HepG2 (cell line): Measurements from ENCODE around the gene RPL18. TPM values are rescaled to one million over a fixed set of nuclear protein-coding genes. Genes with fewer than 3 reads are reported as not detected.

Experiments
- ATAC-seq: fragments of 200-7000 bp; cut with Tn5 transposase; 3 replicates; pipeline ENCODE4 v1.9.1; 2020; ENCODE audit warnings: mild to moderate bottlenecking, moderate library complexity
- BruUV-seq: library from RNA; stranded (reverse); fragments of 400-500 nt; replicated peaks from 2 replicates; lab custom pipeline; 2021; lab: Mats Ljungman, UMichigan
- CTCF ChIA-PET: fragments of 300-600 bp; formaldehyde crosslinking; extraction: SDS; loops from one replicate; lab custom pipeline; 2021; ENCODE audit warnings: low total read pairs, inconsistent platforms, low intra/inter-chr PET ratio; lab: Yijun Ruan, JAX
- POLR2A ChIA-PET: fragments of 350-600 bp; sonication (Branson Sonifier 250); formaldehyde crosslinking; loops from one replicate; lab custom pipeline; 2020; ENCODE audit warnings: antibody characterized with exemption, inconsistent platforms; lab: Yijun Ruan, JAX
- DNase-seq: peaks from one replicate; pipeline ENCODE4 v3.0.0-alpha.2; 2015; ENCODE audit warnings: low spot score
- FAIRE-seq: peaks from 3 replicates; lab custom pipeline; 2011; peaks lifted over from hg19 to GRCh38; lab: Jason Lieb, UNC
- H2AFZ ChIP-seq: one replicate; pipeline ENCODE4 v1.6.1; 2011; ENCODE audit warnings: low read length, inconsistent platforms
- H3K27ac ChIP-seq: fragments of 300-600 bp; 3 replicates; pipeline ENCODE4 v1.8.0; 2011; ENCODE audit warnings: mixed run types, mild to moderate bottlenecking, mixed read lengths, low read length, inconsistent platforms; ENCODE audit not compliant: insufficient read depth; ENCODE audit errors: extremely low read length
- H3K27me3 ChIP-seq, 2 experiments: fragments of 200-600 bp in 1 of 2; 2 replicates in 1 of 2; 3 replicates in 1 of 2; pipeline versions ENCODE4 v1.6.0 to v1.8.0; 2011; ENCODE audit warnings: low read length in 2 of 2, mild to moderate bottlenecking in 2 of 2, moderate library complexity in 2 of 2, inconsistent platforms in 1 of 2; ENCODE audit not compliant: insufficient read depth in 2 of 2, control insufficient read depth in 1 of 2
- H3K36me3 ChIP-seq, 2 experiments: fragments of 200-600 bp in 1 of 2; replicated peaks in 1 of 2; 2 replicates in 1 of 2; 3 replicates in 1 of 2; pipeline versions ENCODE4 v1.5.1 to v1.8.0; 2011; ENCODE audit warnings: low read length in 2 of 2, inconsistent platforms in 1 of 2; ENCODE audit not compliant: insufficient read depth in 2 of 2, control insufficient read depth in 1 of 2
- H3K4me1 ChIP-seq: 2 replicates; pipeline ENCODE4 v1.5.1; 2012; ENCODE audit warnings: low read length, inconsistent platforms; ENCODE audit not compliant: insufficient read depth
- H3K4me2 ChIP-seq: 2 replicates; pipeline ENCODE4 v1.6.0; 2011; ENCODE audit warnings: low read depth, low read length, inconsistent platforms
- H3K4me3 ChIP-seq, 3 experiments: fragments of 200-600 bp in 1 of 3; sonication (generic), shearing (Covaris generic) in 1 of 3; replicated peaks in 1 of 3; 2 replicates each; pipeline ENCODE4 v1.5.1; 2011 to 2016; ENCODE audit warnings: low read length in 3 of 3, inconsistent platforms in 2 of 3, low read depth in 2 of 3, mild to moderate bottlenecking in 2 of 3, control low read depth in 1 of 3, mixed read lengths in 1 of 3; ENCODE audit not compliant: insufficient read depth in 1 of 3
- H3K79me2 ChIP-seq: one replicate; pipeline ENCODE4 v1.6.1; 2011; ENCODE audit warnings: low read length, inconsistent platforms; ENCODE audit not compliant: insufficient read depth
- H3K9ac ChIP-seq: 2 replicates; pipeline ENCODE4 v1.6.0; 2011; ENCODE audit warnings: mild to moderate bottlenecking, low read depth, low read length, inconsistent platforms; ENCODE audit not compliant: insufficient read depth
- H3K9me3 ChIP-seq: 2 replicates; pipeline ENCODE4 v1.5.1; 2012; ENCODE audit warnings: mild to moderate bottlenecking, low read length
- H4K20me1 ChIP-seq: 2 replicates; pipeline ENCODE4 v1.6.0; 2011; ENCODE audit warnings: inconsistent platforms, mild to moderate bottlenecking, low read length, moderate library complexity; ENCODE audit not compliant: insufficient read depth
- FOXJ3 ChIP-seq: sonication (generic); formaldehyde crosslinking; IDR thresholded peaks from 2 replicates; pipeline ENCODE4 v1.4.0; 2020; ENCODE audit warnings: missing genetic modification reagents, mild to moderate bottlenecking, borderline replicate concordance
- FOXM1 ChIP-seq: sonication (generic); formaldehyde crosslinking; IDR thresholded peaks from 2 replicates; pipeline ENCODE4 v1.5.0; 2020; ENCODE audit warnings: missing genetic modification reagents
- KLF15 ChIP-seq: sonication (generic); formaldehyde crosslinking; IDR thresholded peaks from 2 replicates; pipeline ENCODE4 v1.8.1; 2023; ENCODE audit warnings: borderline replicate concordance, mild to moderate bottlenecking, inconsistent platforms, missing genetic modification reagents, mixed read lengths
- MBNL3 ChIP-seq: fragments of 250-450 bp; sonication (Bioruptor Pico); conservative IDR thresholded peaks from 2 replicates; pipeline ENCODE4 v1.8.0; 2022; ENCODE audit warnings: mild to moderate bottlenecking, inconsistent platforms
- NFE2L2 ChIP-seq: fragments of 150-350 bp; IDR thresholded peaks from 2 replicates; pipeline ENCODE4 v1.6.1; 2014; ENCODE audit warnings: low read length
- PBX3 ChIP-seq: sonication (generic); formaldehyde crosslinking; IDR thresholded peaks from 2 replicates; pipeline ENCODE4 v1.8.1; 2023; ENCODE audit warnings: missing genetic modification reagents, inconsistent platforms, borderline replicate concordance
- TERF1 ChIP-seq: sonication (generic); formaldehyde crosslinking; IDR thresholded peaks from 2 replicates; pipeline ENCODE4 v1.8.0; 2022; ENCODE audit warnings: mild to moderate bottlenecking, missing genetic modification reagents, moderate library complexity
- ZBTB25 ChIP-seq: IDR thresholded peaks from 2 replicates; pipeline ENCODE4 v1.6.1; 2018; ENCODE audit warnings: missing genetic modification reagents
- ZNF235 ChIP-seq: sonication (generic); formaldehyde crosslinking; IDR thresholded peaks from 2 replicates; pipeline ENCODE4 v1.8.1; 2023; ENCODE audit warnings: mild to moderate bottlenecking, missing genetic modification reagents, borderline replicate concordance
- ZNF329 ChIP-seq: sonication (generic); formaldehyde crosslinking; IDR thresholded peaks from 2 replicates; pipeline ENCODE4 v1.9.0; 2021; ENCODE audit warnings: low read depth, mild to moderate bottlenecking, missing genetic modification reagents
- ZNF451 ChIP-seq: sonication (generic); formaldehyde crosslinking; IDR thresholded peaks from 2 replicates; pipeline ENCODE4 v1.5.0; 2020; ENCODE audit warnings: mild to moderate bottlenecking, missing genetic modification reagents
- ZNF563 ChIP-seq: sonication (generic); formaldehyde crosslinking; IDR thresholded peaks from 2 replicates; pipeline ENCODE4 v1.8.0; 2022; ENCODE audit warnings: mild to moderate bottlenecking, moderate library complexity, missing genetic modification reagents
- WGBS: methylation state at CpG from one replicate; pipeline ENCODE4 v1.1.6; 2017; ENCODE audit warnings: low lambda C conversion rate; 5-methylcytosine and 5-hydroxymethylcytosine counted together
- in situ Hi-C: cut with HindIII; loops from 2 replicates; pipeline ENCODE4 v1.10.0; 2017; ENCODE audit warnings: low pct_unique_long_range_greater_than_20kb; ENCODE audit not compliant: extremely low pct_ligation_motif_present
- intact Hi-C: fragments of 100-400 bp; cut with micrococcal nuclease; formaldehyde crosslinking; loops from one replicate; pipeline ENCODE4 v1.10.0; 2022; ENCODE audit not compliant: unreplicated experiment
- polyA plus RNA-seq, 8 experiments: library from polyadenylated mRNA; depleted of rRNA in 3 of 8; stranded (reverse) in 7 of 8; unstranded in 1 of 8; fragments of >200 nt; fragmentation: Illumina TruSeq in 4 of 8; extraction: Trizol in 4 of 8; gene quantifications; 2 replicates each; pipeline versions ENCODE4 v1.2.1 to v1.2.3, GENCODE V29; 2011 to 2016; ENCODE audit warnings: low read depth in 4 of 8, missing spikeins in 1 of 8, mixed read lengths in 1 of 8; ENCODE audit not compliant: insufficient read depth in 1 of 8
- total RNA-seq, 5 experiments: library from RNA; depleted of rRNA; stranded (reverse); fragments of >200 nt; fragmentation: Illumina TruSeq; extraction: Trizol; gene quantifications; 2 replicates each; pipeline ENCODE4 v1.2.3, GENCODE V29; 2016; ENCODE audit warnings: low read depth in 1 of 5
- TF ChIP-seq, protein P1 (sequence below): sonication (generic); formaldehyde crosslinking; IDR thresholded peaks from 2 replicates; pipeline ENCODE4 v1.5.0; 2020; ENCODE audit warnings: mild to moderate bottlenecking, missing genetic modification reagents
- TF ChIP-seq, protein P2 (sequence below): IDR thresholded peaks from 2 replicates; pipeline ENCODE4 v1.6.1; 2016

Gene RPL18
- total and polyA plus RNA-seq, 2 of the 13 experiments (the other 11 are each of a cell fraction or from before 2014, with no cell fraction given) = 1,485 to 1,639 TPM

GRCh38 chr19:48627201-48627864 lies 8.4 kb upstream of the RPL18 start (continued):
- TF ChIP-seq, protein P1, sequence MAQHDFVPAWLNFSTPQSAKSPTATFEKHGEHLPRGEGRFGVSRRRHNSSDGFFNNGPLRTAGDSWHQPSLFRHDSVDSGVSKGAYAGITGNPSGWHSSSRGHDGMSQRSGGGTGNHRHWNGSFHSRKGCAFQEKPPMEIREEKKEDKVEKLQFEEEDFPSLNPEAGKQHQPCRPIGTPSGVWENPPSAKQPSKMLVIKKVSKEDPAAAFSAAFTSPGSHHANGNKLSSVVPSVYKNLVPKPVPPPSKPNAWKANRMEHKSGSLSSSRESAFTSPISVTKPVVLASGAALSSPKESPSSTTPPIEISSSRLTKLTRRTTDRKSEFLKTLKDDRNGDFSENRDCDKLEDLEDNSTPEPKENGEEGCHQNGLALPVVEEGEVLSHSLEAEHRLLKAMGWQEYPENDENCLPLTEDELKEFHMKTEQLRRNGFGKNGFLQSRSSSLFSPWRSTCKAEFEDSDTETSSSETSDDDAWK (CRISPR knock-in tag) = no peak
- TF ChIP-seq, protein P2, sequence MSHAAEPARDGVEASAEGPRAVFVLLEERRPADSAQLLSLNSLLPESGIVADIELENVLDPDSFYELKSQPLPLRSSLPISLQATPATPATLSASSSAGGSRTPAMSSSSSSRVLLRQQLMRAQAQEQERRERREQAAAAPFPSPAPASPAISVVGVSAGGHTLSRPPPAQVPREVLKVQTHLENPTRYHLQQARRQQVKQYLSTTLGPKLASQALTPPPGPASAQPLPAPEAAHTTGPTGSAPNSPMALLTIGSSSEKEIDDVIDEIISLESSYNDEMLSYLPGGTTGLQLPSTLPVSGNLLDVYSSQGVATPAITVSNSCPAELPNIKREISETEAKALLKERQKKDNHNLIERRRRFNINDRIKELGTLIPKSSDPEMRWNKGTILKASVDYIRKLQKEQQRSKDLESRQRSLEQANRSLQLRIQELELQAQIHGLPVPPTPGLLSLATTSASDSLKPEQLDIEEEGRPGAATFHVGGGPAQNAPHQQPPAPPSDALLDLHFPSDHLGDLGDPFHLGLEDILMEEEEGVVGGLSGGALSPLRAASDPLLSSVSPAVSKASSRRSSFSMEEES (CRISPR knock-in tag) = no peak
- no peak for TF ChIP-seq ZNF451
- no peak for TF ChIP-seq ZNF329 (CRISPR knock-in tag)
- TF ChIP-seq TERF1 (CRISPR knock-in tag) = no peak
- no peak for TF ChIP-seq MBNL3
- no peak for TF ChIP-seq FOXM1
- TF ChIP-seq ZNF235 (CRISPR knock-in tag) = no peak
- no peak for TF ChIP-seq NFE2L2
- TF ChIP-seq, all 625 proteins: peak for 70

GRCh38 chr19:48625891-48626327 lies 6.9 kb upstream of the RPL18 start:
- Histone ChIP-seq H3K27ac (no peak overlapping the region), H3K27me3 (no peaks in the 10 kb centered on the region), H3K4me1 (peaks cover 40% of the 10 kb centered on the region), H3K79me2 (no peaks in the 10 kb centered on the region), H3K4me2 (no peak overlapping the region), H3K4me3 (no peak overlapping the region), H2AFZ (no peak overlapping the region), H3K9ac (no peak overlapping the region), H3K9me3 (no peaks in the 10 kb centered on the region), H4K20me1 (no peaks in the 10 kb centered on the region), H3K36me3 (no peaks in the 10 kb centered on the region)
- in situ Hi-C loops (no loop called here), intact Hi-C loops (no loop called here)
- BruUV-seq = no TSS peak
- POLR2A ChIA-PET = no interaction called here
- FAIRE-seq = no peak
- 96% methylated on average over 21 of the region's 30 CpGs for WGBS
- CTCF ChIA-PET = no interaction called here
- no peak for ATAC-seq
- no peak for DNase-seq
- TF ChIP-seq FOXJ3 (CRISPR knock-in tag) (no peak), ZBTB25 (no peak), KLF15 (CRISPR knock-in tag) (no peak), PBX3 (CRISPR knock-in tag) (no peak), ZNF563 (CRISPR knock-in tag) (no peak)
